ENCODE results near the gene WIPF2.

DNA sequence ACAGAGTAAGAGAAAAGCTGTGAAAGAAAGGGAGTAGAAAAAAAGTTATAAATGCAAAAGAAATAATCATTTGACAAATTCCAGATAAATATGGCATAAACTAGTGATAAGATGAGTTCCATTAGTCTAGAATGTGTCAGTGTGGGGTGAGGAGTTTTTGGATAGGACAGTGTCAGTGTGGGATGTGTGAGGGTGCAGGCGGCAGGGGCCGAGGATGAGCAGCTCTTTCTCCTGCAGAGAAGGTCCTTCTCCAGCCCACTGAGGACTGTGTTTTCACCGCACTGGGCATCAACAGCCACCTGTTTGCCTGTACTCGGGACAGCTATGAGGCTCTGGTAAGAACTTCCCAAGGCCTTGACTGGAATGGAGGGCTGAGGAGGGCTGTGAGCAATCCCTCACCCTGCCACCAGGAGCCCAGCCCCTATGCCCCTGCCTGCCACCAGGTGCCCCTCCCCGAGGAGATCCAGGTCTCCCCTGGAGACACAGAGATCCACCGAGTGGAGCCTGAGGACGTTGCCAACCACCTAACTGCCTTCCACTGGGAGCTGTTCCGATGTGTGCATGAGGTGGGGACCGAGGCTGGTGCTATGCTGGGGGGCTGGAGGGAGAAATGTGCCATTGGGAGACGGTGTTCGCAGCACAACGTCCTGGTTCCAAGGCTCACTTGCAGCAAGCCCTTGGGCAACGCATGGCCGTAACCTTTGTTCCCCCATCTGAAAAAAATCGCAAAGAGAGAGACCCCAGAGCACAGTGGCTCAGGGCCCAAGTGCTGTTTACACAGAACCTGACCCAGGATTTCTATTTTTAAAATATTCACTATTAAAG, 28.7 kb upstream of the WIPF2 start:
- TF ChIP-seq CTCF (IDR thresholded peaks at IDR 0.05; ENCODE audit: borderline replicate concordance, extremely low read depth, low read length, poor library complexity, severe bottlenecking) (peak; percentile 21), EZH2 (IDR thresholded peaks at IDR 0.05; ENCODE audit: borderline replicate concordance, low read depth, low read length, severe bottlenecking) (no peak)
